Sigmoid colon (tissue), 7 donors: ENCODE results near the gene C2orf74. TPM values are rescaled to one million over a fixed set of nuclear protein-coding genes. Genes with fewer than 3 reads are reported as not detected.
A peak's percentile ranks its signal among the peaks of the same experiment; 100 is the strongest.

Source experiments
- DNase-seq: peaks from one replicate; pipeline ENCODE4 v3.0.0-alpha.2; 2019
- H3K27ac ChIP-seq, 4 donors: fragments of 200-600 bp; sonication (generic); one replicate each; pipeline ENCODE4 v1.5.1; 2016 to 2019; ENCODE audit warnings: mild to moderate bottlenecking in 1 of 4
- H3K27me3 ChIP-seq, 3 donors: fragments of 200-600 bp; sonication (generic); one replicate each; pipeline ENCODE4 v1.5.1; 2019; ENCODE audit warnings: mild to moderate bottlenecking in 1 of 3
- H3K36me3 ChIP-seq, 4 donors: fragments of 200-600 bp; sonication (generic); one replicate each; pipeline ENCODE4 v1.5.1; 2016 to 2019
- H3K4me1 ChIP-seq, 4 donors: fragments of 200-600 bp; sonication (generic); one replicate each; pipeline ENCODE4 v1.5.1; 2017 to 2019
- H3K4me3 ChIP-seq, 4 donors: fragments of 200-600 bp; sonication (generic); one replicate each; pipeline ENCODE4 v1.5.1; 2017 to 2019; ENCODE audit warnings: mild to moderate bottlenecking in 2 of 4, moderate library complexity in 1 of 4
- H3K9me3 ChIP-seq, 4 donors: fragments of 200-600 bp in 3 of 4; sonication (generic) in 3 of 4; one replicate each; pipeline versions ENCODE4 v1.5.1 to v1.6.1; 2013 to 2019
- EP300 ChIP-seq, 4 donors: sonication (generic); formaldehyde crosslinking; IDR thresholded peaks; one replicate each; pipeline ENCODE4 v1.6.1; 2017; ENCODE audit warnings: antibody characterized with exemption in 4 of 4
- POLR2A ChIP-seq, 2 donors: fragments of 450-650 bp; IDR thresholded peaks; one replicate each; pipeline ENCODE4 v1.6.1; 2016; ENCODE audit warnings: antibody characterized with exemption in 2 of 2, mild to moderate bottlenecking in 2 of 2, moderate library complexity in 2 of 2
- POLR2AphosphoS5 ChIP-seq, 4 donors: sonication (generic); formaldehyde crosslinking; IDR thresholded peaks; one replicate each; pipeline ENCODE4 v1.6.1; 2017; ENCODE audit warnings: antibody characterized with exemption in 4 of 4
- WGBS, 2 donors: extraction: QIAGEN DNeasy Blood & Tissue Kit; methylation state at CpG; one replicate each; pipeline ENCODE4 v1.1.7; 2013; 5-methylcytosine and 5-hydroxymethylcytosine counted together
- intact Hi-C: fragments of 100-400 bp; cut with DNase I; formaldehyde crosslinking; loops from one replicate; pipeline ENCODE4 v1.15.1; 2023
- polyA plus RNA-seq, 3 donors: library from polyadenylated mRNA; stranded (reverse); fragments of 200-250 nt; gene quantifications; one replicate each; pipeline ENCODE4 v1.2.3, GENCODE V29; 2013
- total RNA-seq, 4 donors: library from RNA; depleted of rRNA; stranded (reverse); fragments of >200 nt; gene quantifications; one replicate each; pipeline ENCODE4 v1.1.0, GENCODE V29; 2016
- TF ChIP-seq, protein P1 (sequence below), 4 experiments: fragments of 450-650 bp in 3 of 4; fragments of 200-600 bp in 1 of 4; IDR thresholded peaks; one replicate each; pipeline ENCODE4 v1.5.1; 2016 to 2019; ENCODE audit warnings: antibody characterized with exemption in 4 of 4, mild to moderate bottlenecking in 3 of 4, moderate library complexity in 2 of 4
- donor health status: healthy with polysubstance abuse.
- donor health status: Bipolar disorder and iron deficiency.
- donor health status: healthy.

The C2orf74 gene
- total and polyA plus RNA-seq, 7 donors: 4.4 to 59.2 (median 18.6) TPM

DNA sequence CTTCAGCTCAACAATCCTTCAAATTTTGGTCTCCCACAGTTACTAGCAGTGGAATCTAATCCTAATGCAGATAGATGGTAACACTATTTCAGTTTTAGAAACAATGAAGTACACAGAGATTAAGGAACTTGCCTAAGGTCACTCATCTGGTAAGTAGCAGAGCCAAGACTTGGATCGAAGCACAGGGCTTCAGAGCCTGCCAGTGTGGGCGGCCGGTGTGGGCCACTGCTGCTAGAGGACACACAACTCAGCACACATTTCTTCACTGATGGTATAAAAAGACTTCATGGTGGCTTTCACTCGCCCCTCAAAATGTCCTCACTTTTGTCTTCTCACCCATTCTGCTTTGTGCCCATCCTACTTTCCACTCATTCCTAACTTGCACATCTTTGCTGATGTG lies 11.1 kb downstream of the C2orf74 start:
- Histone ChIP-seq H3K27me3 (no peaks in the 10 kb centered on the region), H3K36me3 (no peaks in the 10 kb centered on the region), H3K4me3 (no peak overlapping the region), H3K9me3 (no peaks in the 10 kb centered on the region), H3K4me1 (peaks cover 0 to 8% (median 7%) of the 10 kb centered on the region in 4 donors), H3K27ac (no peak overlapping the region)
- whole genome bisulfite sequencing, 2 donors: 86 to 91% methylated on average over 4 of the region's 4 CpGs
- intact Hi-C loops: no loop called here
- no peak for DNase-seq
- TF ChIP-seq POLR2AphosphoS5 (IDR thresholded peaks at IDR 0.05) (no peak), EP300 (IDR thresholded peaks at IDR 0.05) (no peak), POLR2A (IDR thresholded peaks at IDR 0.05) (no peak)
- TF ChIP-seq, protein P1, sequence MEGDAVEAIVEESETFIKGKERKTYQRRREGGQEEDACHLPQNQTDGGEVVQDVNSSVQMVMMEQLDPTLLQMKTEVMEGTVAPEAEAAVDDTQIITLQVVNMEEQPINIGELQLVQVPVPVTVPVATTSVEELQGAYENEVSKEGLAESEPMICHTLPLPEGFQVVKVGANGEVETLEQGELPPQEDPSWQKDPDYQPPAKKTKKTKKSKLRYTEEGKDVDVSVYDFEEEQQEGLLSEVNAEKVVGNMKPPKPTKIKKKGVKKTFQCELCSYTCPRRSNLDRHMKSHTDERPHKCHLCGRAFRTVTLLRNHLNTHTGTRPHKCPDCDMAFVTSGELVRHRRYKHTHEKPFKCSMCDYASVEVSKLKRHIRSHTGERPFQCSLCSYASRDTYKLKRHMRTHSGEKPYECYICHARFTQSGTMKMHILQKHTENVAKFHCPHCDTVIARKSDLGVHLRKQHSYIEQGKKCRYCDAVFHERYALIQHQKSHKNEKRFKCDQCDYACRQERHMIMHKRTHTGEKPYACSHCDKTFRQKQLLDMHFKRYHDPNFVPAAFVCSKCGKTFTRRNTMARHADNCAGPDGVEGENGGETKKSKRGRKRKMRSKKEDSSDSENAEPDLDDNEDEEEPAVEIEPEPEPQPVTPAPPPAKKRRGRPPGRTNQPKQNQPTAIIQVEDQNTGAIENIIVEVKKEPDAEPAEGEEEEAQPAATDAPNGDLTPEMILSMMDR (IDR thresholded peaks at IDR 0.05): no peak

DNA sequence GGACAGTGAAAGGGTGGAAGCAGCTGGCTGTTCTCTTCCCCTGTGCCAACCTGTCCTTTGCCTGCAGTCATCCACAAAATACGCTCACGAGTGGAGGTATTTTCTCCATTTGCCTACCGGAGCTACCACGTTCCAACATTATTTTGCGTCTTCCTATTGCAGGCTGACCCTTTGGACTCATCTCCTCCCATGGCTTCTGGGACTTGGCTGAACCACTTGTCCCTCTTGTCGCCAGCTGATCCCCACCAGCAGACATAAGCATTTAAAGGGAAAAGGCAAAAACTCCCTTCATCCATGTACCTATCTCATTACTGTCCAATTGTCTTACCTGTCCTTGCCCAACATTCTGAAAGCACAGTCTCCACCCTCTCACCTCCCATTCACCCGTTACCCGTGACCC lies 13.0 kb downstream of the C2orf74 start:
- H3K9me3 ChIP-seq: no peaks in the 10 kb centered on the region
- intact Hi-C loops: loop anchor here (5.0 kb wide), 3 partner anchors 108 to 623 kb away; partner anchors contain the start of genes BCL11A, SANBR and XPO1

DNA sequence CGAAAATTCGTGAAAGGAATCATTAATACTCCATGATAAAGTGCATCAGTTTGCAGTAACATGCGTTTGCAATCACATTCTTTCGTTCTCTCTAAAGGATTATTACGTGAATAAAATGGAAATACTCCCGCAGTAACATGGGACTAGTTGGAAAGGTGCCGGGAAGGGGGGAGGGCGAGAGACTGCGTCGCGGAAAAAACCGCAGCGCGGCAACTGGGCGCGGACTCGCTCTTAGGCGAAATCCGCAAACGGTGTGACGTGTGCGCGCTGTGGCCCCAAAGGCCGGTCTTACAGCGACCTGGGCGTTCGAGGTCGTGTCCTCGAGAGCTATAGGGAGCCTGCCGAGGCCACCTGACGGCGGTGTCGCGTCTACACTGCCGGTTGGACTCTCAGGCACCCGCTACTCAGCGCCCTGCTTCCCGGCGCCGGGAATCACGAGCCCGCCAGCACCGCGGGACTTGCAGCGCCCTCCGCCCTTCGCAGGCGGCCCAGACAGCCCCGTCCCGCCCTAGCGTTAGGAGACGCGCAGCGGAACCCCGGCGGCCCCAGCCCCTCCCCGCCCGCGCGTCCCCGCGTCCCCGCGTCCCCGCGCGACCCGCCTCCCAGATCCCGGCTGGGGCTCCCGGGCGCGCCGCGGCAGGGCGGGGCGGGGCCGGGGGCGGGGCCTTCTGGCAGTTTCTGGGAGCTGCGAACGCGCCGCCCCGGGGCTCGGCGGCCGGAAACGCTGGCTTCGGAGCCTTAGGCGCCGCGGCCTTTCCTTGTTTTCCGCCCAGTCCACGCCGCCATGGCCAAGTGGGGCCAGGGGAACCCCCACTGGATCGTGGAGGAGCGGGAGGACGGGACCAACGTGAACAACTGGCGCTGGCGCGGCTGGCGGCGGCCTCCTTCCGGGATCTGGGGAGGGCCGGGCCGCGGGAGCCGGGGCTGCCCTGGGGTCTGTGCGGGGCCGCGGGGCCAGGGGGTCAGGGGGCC lies 15.1 kb downstream of the C2orf74 start:
- Histone ChIP-seq H3K27ac (peak overlapping the region; percentile 97 to 99 (median 98)), H3K36me3 (peaks cover 0 to 14% (median 11%) of the 10 kb centered on the region in 4 donors), H3K9me3 (no peaks in the 10 kb centered on the region), H3K27me3 (no peaks in the 10 kb centered on the region), H3K4me3 (peak overlapping the region; percentile 74 to 94 (median 88)), H3K4me1 (peaks cover 0 to 47% (median 46%) of the 10 kb centered on the region in 4 donors)
- peak; percentile 96 for DNase-seq
- TF ChIP-seq POLR2AphosphoS5 (IDR thresholded peaks at IDR 0.05): peak; percentile 86 to 96 (median 94)
- peak; percentile 64 to 79 for TF ChIP-seq POLR2A (IDR thresholded peaks at IDR 0.05)
- TF ChIP-seq, protein P1 (IDR thresholded peaks at IDR 0.05): no peak
- peak in 2 of 4 donors; percentile 45 to 70 for TF ChIP-seq EP300 (IDR thresholded peaks at IDR 0.05)
- intact Hi-C loops: loop anchor here (1.0 to 5.0 kb wide), 5 partner anchors 33 to 625 kb away; partner anchors contain the start of genes BCL11A, REL, SANBR and XPO1
- 1% methylated on average over 111 of the region's 111 CpGs for WGBS, 2 donors

More for the DNA sequence above, 13.0 kb downstream of the C2orf74 start:
- no peak for DNase-seq
- TF ChIP-seq POLR2A (IDR thresholded peaks at IDR 0.05) (no peak), POLR2AphosphoS5 (IDR thresholded peaks at IDR 0.05) (no peak), EP300 (IDR thresholded peaks at IDR 0.05) (no peak)
- TF ChIP-seq, protein P1 (IDR thresholded peaks at IDR 0.05): no peak
- H3K4me3 ChIP-seq: no peak overlapping the region
- peaks cover 0 to 27% (median 26%) of the 10 kb centered on the region in 4 donors for H3K4me1 ChIP-seq
- WGBS, 2 donors: 88 to 89% methylated on average over 8 of the region's 8 CpGs
- no peaks in the 10 kb centered on the region for H3K36me3 ChIP-seq
- no peak overlapping the region for H3K27ac ChIP-seq
- H3K27me3 ChIP-seq: no peaks in the 10 kb centered on the region

DNA sequence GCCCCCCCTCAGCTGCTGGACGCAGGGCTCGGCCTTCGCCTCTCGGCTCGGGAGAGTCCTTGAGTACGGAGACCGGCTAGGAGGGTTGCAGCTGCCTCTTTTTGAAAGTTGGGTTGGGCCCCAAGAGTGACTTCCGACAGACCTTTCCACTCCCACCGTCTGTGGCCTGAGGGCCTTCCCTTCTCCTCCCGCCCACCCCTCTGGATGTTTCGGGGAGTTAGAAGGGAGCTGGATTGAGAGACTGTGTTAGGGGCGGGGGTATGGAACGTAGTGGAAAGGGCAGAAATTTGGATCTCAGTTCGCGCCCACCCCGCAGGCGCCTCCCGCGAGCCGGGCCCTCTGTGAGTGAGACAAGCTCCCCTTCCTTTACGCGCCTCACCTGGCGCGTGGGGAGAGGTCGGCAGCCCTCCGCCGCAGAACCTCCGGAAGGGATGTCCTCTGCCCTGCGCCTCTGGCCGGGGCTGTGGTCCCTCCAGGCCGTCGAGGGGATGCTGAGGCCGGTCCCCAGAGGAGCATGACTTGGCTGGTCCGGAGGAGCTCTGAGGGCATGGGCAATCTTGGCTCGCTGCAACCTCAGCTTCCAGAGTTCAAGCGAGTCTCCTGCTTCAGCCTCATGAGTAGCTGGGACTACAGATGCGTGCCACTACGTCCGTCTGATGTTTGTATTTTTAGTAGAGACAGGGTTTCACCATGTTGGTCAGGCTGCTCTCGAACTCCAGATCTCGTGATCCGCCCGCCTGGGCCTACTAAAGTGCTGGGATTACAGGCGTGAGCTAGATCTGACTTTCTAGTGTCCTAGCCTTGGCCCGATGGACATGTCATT lies 15.9 kb downstream of the C2orf74 start:
- intact Hi-C loops: loop anchor here (1.0 to 5.0 kb wide), 5 partner anchors 34 to 626 kb away; partner anchors contain the start of genes BCL11A, REL, SANBR and XPO1
- TF ChIP-seq POLR2AphosphoS5 (IDR thresholded peaks at IDR 0.05) (peak in 1 of 4 donors; percentile 2), EP300 (IDR thresholded peaks at IDR 0.05) (no peak)
- Histone ChIP-seq H3K4me3 (peak overlapping the region; percentile 53 to 94 (median 88)), H3K27me3 (no peaks in the 10 kb centered on the region), H3K4me1 (peaks cover 0 to 52% (median 50%) of the 10 kb centered on the region in 4 donors), H3K27ac (peak overlapping the region; percentile 97 to 99 (median 98)), H3K36me3 (peaks cover under 1 to 23% (median 14%) of the 10 kb centered on the region in 4 donors), H3K9me3 (no peaks in the 10 kb centered on the region)
- WGBS, 2 donors: 16 to 17% methylated on average over 45 of the region's 45 CpGs
- DNase-seq: no peak
